Caco-2 (cell line): ENCODE results near the gene FASLG. TPM values are rescaled to one million over a fixed set of nuclear protein-coding genes. Genes with fewer than 3 reads are reported as not detected.
A peak's percentile ranks its signal among the peaks of the same experiment; 100 is the strongest.

Source experiments
- Bru-seq: library from RNA; stranded (reverse); fragments of 400-500 nt; gene quantifications from one replicate; lab custom pipeline; 2021; lab: Mats Ljungman, UMichigan
- BruChase-seq, 2 experiments: library from RNA; stranded (reverse); fragments of 400-500 nt; gene quantifications; one replicate each; lab custom pipeline; 2021; lab: Mats Ljungman, UMichigan
- BruUV-seq: library from RNA; stranded (reverse); fragments of 400-500 nt; replicated peaks from 2 replicates; lab custom pipeline; 2021; lab: Mats Ljungman, UMichigan
- CTCF ChIA-PET: fragments of 300-600 bp; sonication (Branson Sonifier 250); formaldehyde crosslinking; loops from one replicate; lab custom pipeline; 2022; ENCODE audit warnings: antibody characterized with exemption; lab: Charles Lee
- POLR2A ChIA-PET: fragments of 300-600 bp; sonication (Branson Sonifier 250); formaldehyde crosslinking; loops from one replicate; lab custom pipeline; 2022; ENCODE audit warnings: antibody characterized with exemption; lab: Charles Lee
- DNase-seq, 2 experiments: peaks; one replicate each; pipeline versions ENCODE4 v3.0.0 to v3.0.0-alpha.2; 2020 to 2022
- H3K27me3 ChIP-seq: replicated peaks from 2 replicates; pipeline ENCODE4 v1.6.0; 2011; ENCODE audit warnings: low read length; ENCODE audit not compliant: control insufficient read depth, insufficient read depth
- H3K36me3 ChIP-seq: 2 replicates; pipeline ENCODE4 v1.5.1; 2011; ENCODE audit warnings: low read length; ENCODE audit not compliant: control insufficient read depth, insufficient read depth
- H3K4me1 ChIP-seq: fragments of 250-450 bp; sonication (Bioruptor Pico); 2 replicates; pipeline ENCODE4 v1.5.1; 2020; ENCODE audit warnings: mild to moderate bottlenecking
- H3K4me3 ChIP-seq: 2 replicates; pipeline ENCODE4 v1.5.1; 2011; ENCODE audit warnings: low read depth, mild to moderate bottlenecking, control low read depth, low read length
- H3K9me3 ChIP-seq: fragments of 250-450 bp; sonication (Bioruptor Pico); 2 replicates; pipeline ENCODE4 v1.5.1; 2020; ENCODE audit warnings: mild to moderate bottlenecking, moderate library complexity
- H3K27ac Mint-ChIP-seq: one replicate; pipeline ENCODE4 v1.8.0; 2022; ENCODE audit warnings: mixed read lengths; ENCODE audit not compliant: unreplicated experiment
- H3K27me3 Mint-ChIP-seq: one replicate; pipeline ENCODE4 v1.8.0; 2022; ENCODE audit warnings: mixed read lengths; ENCODE audit not compliant: insufficient read depth, unreplicated experiment
- H3K36me3 Mint-ChIP-seq: one replicate; pipeline ENCODE4 v1.8.0; 2022; ENCODE audit warnings: mild to moderate bottlenecking, mixed read lengths; ENCODE audit not compliant: insufficient read depth, unreplicated experiment
- H3K4me1 Mint-ChIP-seq: one replicate; pipeline ENCODE4 v1.8.0; 2022; ENCODE audit warnings: low read depth, mixed read lengths; ENCODE audit not compliant: unreplicated experiment
- H3K4me3 Mint-ChIP-seq: one replicate; pipeline ENCODE4 v1.8.0; 2022; ENCODE audit warnings: mild to moderate bottlenecking, moderate library complexity, mixed read lengths; ENCODE audit not compliant: unreplicated experiment
- H3K9me3 Mint-ChIP-seq: one replicate; pipeline ENCODE4 v1.8.0; 2022; ENCODE audit warnings: mixed read lengths; ENCODE audit not compliant: unreplicated experiment
- intact Hi-C: fragments of 100-400 bp; cut with micrococcal nuclease; formaldehyde crosslinking; loops from one replicate; pipeline ENCODE4 v1.10.0; 2022; ENCODE audit not compliant: unreplicated experiment
- long read RNA-seq: library from polyadenylated mRNA; stranded (forward); transcript quantifications from one replicate; pipeline ENCODE4 v2.0.0, GENCODE V29; 2022
- total RNA-seq: library from RNA; stranded (reverse); gene quantifications from 2 replicates; pipeline ENCODE4 v1.2.3, GENCODE V29; 2022
- TF ChIP-seq, protein P1 (sequence below), 2 experiments: fragments of 200-600 bp in 1 of 2; IDR thresholded peaks; 1 replicate in 1 of 2; 2 replicates in 1 of 2; pipeline versions ENCODE4 v1.5.1 to v1.8.0; 2011 to 2022; ENCODE audit warnings: antibody characterized with exemption in 1 of 2, control low read depth in 1 of 2, inconsistent platforms in 1 of 2, low read depth in 1 of 2, low read length in 1 of 2, mild to moderate bottlenecking in 1 of 2, moderate library complexity in 1 of 2; ENCODE audit not compliant: insufficient read depth in 1 of 2, severe bottlenecking in 1 of 2, unreplicated experiment in 1 of 2

Gene FASLG, protein sequence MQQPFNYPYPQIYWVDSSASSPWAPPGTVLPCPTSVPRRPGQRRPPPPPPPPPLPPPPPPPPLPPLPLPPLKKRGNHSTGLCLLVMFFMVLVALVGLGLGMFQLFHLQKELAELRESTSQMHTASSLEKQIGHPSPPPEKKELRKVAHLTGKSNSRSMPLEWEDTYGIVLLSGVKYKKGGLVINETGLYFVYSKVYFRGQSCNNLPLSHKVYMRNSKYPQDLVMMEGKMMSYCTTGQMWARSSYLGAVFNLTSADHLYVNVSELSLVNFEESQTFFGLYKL
- total RNA-seq (not detected in 2 replicates), Bru-seq, nascent RNA (percentile 8 among the genes with signal in this experiment), BruChase-seq, experiment 1, labeled RNA remaining after a 2-hour chase (percentile 22 among the genes with signal in this experiment), BruChase-seq, experiment 2, labeled RNA remaining after a 6-hour chase (percentile 14 among the genes with signal in this experiment)
- long read RNA-seq: 0 reads

DNA sequence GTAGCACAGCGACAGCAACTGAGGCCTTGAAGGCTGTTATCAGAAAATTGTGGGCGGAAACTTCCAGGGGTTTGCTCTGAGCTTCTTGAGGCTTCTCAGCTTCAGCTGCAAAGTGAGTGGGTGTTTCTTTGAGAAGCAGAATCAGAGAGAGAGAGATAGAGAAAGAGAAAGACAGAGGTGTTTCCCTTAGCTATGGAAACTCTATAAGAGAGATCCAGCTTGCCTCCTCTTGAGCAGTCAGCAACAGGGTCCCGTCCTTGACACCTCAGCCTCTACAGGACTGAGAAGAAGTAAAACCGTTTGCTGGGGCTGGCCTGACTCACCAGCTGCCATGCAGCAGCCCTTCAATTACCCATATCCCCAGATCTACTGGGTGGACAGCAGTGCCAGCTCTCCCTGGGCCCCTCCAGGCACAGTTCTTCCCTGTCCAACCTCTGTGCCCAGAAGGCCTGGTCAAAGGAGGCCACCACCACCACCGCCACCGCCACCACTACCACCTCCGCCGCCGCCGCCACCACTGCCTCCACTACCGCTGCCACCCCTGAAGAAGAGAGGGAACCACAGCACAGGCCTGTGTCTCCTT lies at the start of gene FASLG:
TSS of gene FASLG (plus strand) at position 233 of the 583 bp plus-strand sequence. CDS start at position 332, 99 bp downstream.
- DNase-seq: no peak
- Histone ChIP-seq H3K4me1 (no peaks in the 10 kb centered on the region), H3K36me3 (no peaks in the 10 kb centered on the region), H3K4me3 (no peak within 1 kb of the TSS), H3K9me3 (no peaks in the 10 kb centered on the region), H3K27me3 (no peaks in the 10 kb centered on the region)
- no TSS peak for BruUV-seq
- intact Hi-C loops: no loop called here
- Mint-ChIP-seq H3K4me1 (no peaks in the 10 kb centered on the region), H3K27me3 (no peaks in the 10 kb centered on the region), H3K36me3 (no peaks in the 10 kb centered on the region), H3K4me3 (no peak within 1 kb of the TSS), H3K9me3 (no peaks in the 10 kb centered on the region), H3K27ac (no peak within 1 kb of the TSS)
- POLR2A ChIA-PET: no interaction called here
- CTCF ChIA-PET: no interaction called here
- TF ChIP-seq, protein P1, sequence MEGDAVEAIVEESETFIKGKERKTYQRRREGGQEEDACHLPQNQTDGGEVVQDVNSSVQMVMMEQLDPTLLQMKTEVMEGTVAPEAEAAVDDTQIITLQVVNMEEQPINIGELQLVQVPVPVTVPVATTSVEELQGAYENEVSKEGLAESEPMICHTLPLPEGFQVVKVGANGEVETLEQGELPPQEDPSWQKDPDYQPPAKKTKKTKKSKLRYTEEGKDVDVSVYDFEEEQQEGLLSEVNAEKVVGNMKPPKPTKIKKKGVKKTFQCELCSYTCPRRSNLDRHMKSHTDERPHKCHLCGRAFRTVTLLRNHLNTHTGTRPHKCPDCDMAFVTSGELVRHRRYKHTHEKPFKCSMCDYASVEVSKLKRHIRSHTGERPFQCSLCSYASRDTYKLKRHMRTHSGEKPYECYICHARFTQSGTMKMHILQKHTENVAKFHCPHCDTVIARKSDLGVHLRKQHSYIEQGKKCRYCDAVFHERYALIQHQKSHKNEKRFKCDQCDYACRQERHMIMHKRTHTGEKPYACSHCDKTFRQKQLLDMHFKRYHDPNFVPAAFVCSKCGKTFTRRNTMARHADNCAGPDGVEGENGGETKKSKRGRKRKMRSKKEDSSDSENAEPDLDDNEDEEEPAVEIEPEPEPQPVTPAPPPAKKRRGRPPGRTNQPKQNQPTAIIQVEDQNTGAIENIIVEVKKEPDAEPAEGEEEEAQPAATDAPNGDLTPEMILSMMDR (IDR thresholded peaks at IDR 0.05; ENCODE audit: insufficient read depth in 1 of 2, low read depth in 1 of 2, low read length in 1 of 2, severe bottlenecking in 1 of 2, unreplicated experiment in 1 of 2): no peak

DNA sequence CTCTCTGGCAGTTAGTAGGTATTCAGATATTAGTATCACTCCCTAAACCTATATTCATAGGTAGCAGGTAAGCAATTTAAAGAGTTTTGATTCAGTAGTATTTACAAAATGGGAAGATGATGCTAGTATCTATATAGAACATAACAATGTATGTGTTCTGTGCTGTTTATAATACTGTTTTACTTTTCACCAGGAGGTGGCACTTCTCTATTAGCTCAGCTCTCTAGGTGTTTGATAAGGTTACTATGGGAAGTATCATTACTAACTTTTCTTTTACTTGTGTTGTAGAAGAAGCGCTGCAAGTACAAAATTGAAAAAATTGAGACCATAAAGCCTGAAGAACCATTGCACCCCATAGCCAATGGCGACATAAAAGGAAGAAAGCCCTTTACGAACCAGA lies 49.4 kb upstream of the FASLG start:
- Mint-ChIP-seq H3K27me3 (no peaks in the 10 kb centered on the region), H3K4me3 (no peak overlapping the region), H3K4me1 (no peaks in the 10 kb centered on the region), H3K36me3 (peaks cover 24% of the 10 kb centered on the region), H3K27ac (no peak overlapping the region), H3K9me3 (no peaks in the 10 kb centered on the region)
- peak in 1 of 2 experiments; percentile 12 for DNase-seq
- H3K4me1 ChIP-seq: peaks cover 4% of the 10 kb centered on the region
- no peaks in the 10 kb centered on the region for H3K36me3 ChIP-seq
- CTCF ChIA-PET: interaction anchor here (0.8 to 1.8 kb wide), 4 partner anchors 108 to 160 kb away, joined by 3 to 23 read pairs (median 5); no protein-coding TSS in a partner anchor
- H3K9me3 ChIP-seq: no peaks in the 10 kb centered on the region
- H3K4me3 ChIP-seq: no peak overlapping the region
- BruUV-seq: no TSS peak
- TF ChIP-seq, protein P1 (IDR thresholded peaks at IDR 0.05; ENCODE audit: insufficient read depth in 1 of 2, low read depth in 1 of 2, low read length in 1 of 2, severe bottlenecking in 1 of 2, unreplicated experiment in 1 of 2): peak; percentile 15 to 44
- H3K27me3 ChIP-seq: no peaks in the 10 kb centered on the region
- intact Hi-C loops: loop anchor here (1.0 to 2.0 kb wide), 2 partner anchors 110 to 159 kb away; no protein-coding TSS in a partner anchor
- POLR2A ChIA-PET: no interaction called here

DNA sequence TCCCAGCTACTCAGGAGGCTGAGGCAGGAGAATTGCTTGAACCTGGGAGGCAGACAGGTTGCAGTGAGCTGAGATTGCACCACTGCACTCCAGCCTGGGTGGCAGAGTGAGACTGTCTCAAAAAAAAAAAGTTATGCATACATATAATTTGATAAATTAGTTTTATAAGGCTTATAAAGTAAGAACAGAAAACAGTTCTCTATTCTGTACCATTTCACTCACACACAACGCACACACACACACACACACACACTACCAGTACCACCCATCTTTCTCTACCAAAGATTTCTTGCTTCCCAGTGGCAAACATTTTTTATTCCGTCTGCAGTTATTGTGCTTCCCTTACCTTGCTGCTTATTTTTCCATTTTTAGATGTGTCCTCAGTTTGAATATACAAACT lies 46.4 kb upstream of the FASLG start:
- Histone ChIP-seq H3K4me1 (peaks cover 4% of the 10 kb centered on the region), H3K9me3 (no peaks in the 10 kb centered on the region), H3K27me3 (no peaks in the 10 kb centered on the region), H3K4me3 (no peak overlapping the region), H3K36me3 (no peaks in the 10 kb centered on the region)
- intact Hi-C loops: no loop called here
- DNase-seq: no peak
- Mint-ChIP-seq H3K4me1 (no peaks in the 10 kb centered on the region), H3K27ac (no peak overlapping the region), H3K4me3 (no peak overlapping the region), H3K36me3 (peaks cover 24% of the 10 kb centered on the region), H3K9me3 (peaks cover 22% of the 10 kb centered on the region), H3K27me3 (no peaks in the 10 kb centered on the region)
- no TSS peak for BruUV-seq
- ChIA-PET POLR2A (no interaction called here), CTCF (no interaction called here)
- TF ChIP-seq, protein P1 (IDR thresholded peaks at IDR 0.05; ENCODE audit: insufficient read depth in 1 of 2, low read depth in 1 of 2, low read length in 1 of 2, severe bottlenecking in 1 of 2, unreplicated experiment in 1 of 2): no peak
